KOPT-K1 (cell line): ENCODE data around the gene GRHL1.
"Not testable (repeated sequence)": the region's sequence is repeated elsewhere in the genome, so short reads cannot be mapped to it uniquely, and the experiment has no call there.

Experiments
- H3K27ac ChIP-seq: fragments of 200-600 bp; sonication (generic); 2 replicates; pipeline ENCODE4 v1.5.1; 2016; ENCODE audit warnings: antibody characterized with exemption, mild to moderate bottlenecking, low read depth, low read length; ENCODE audit not compliant: poor library complexity, severe bottlenecking
- H3K36me3 ChIP-seq: fragments of 200-600 bp; sonication (generic); 2 replicates; pipeline ENCODE4 v1.5.1; 2017; ENCODE audit warnings: antibody characterized with exemption, mild to moderate bottlenecking, low read length, moderate library complexity; ENCODE audit not compliant: insufficient read depth
- H3K9me3 ChIP-seq: fragments of 200-600 bp; sonication (generic); 2 replicates; pipeline ENCODE4 v1.5.1; 2017; ENCODE audit warnings: antibody characterized with exemption, low read length, mild to moderate bottlenecking; ENCODE audit not compliant: insufficient read depth, poor library complexity, severe bottlenecking

GRHL1 gene

GRCh38 chr2:10013651-10014417 lies 62.3 kb downstream of the GRHL1 start:
- H3K27ac ChIP-seq, H3K9me3 ChIP-seq: not testable (repeated sequence)

GRCh38 chr2:10014418-10015190 lies 63.1 kb downstream of the GRHL1 start:
- Histone ChIP-seq H3K9me3 (peaks cover 10% of the 10 kb centered on the region), H3K27ac (no peak overlapping the region), H3K36me3 (no peaks in the 10 kb centered on the region)

More at GRCh38 chr2:10013651-10014417, 62.3 kb downstream of the GRHL1 start:
- H3K36me3 ChIP-seq = not testable (repeated sequence)

GRCh38 chr2:10015376-10015989 lies 64.0 kb downstream of the GRHL1 start:
- not testable (repeated sequence) for H3K36me3 ChIP-seq, H3K27ac ChIP-seq, H3K9me3 ChIP-seq

GRCh38 chr2:10016001-10016801 lies 64.7 kb downstream of the GRHL1 start:
- Histone ChIP-seq H3K27ac (no peak overlapping the region), H3K36me3 (no peaks in the 10 kb centered on the region), H3K9me3 (peaks cover 10% of the 10 kb centered on the region)

- Histone ChIP-seq H3K27ac (no peak overlapping the region), H3K9me3 (peaks cover 10% of the 10 kb centered on the region), H3K36me3 (no peaks in the 10 kb centered on the region)
These were observed 65.3 kb downstream of the GRHL1 start for GRCh38 chr2:10016802-10017258.

GRCh38 chr2:10017313-10017941 lies 65.9 kb downstream of the GRHL1 start:
- peaks cover 10% of the 10 kb centered on the region for H3K9me3 ChIP-seq
- H3K27ac ChIP-seq = no peak overlapping the region
- no peaks in the 10 kb centered on the region for H3K36me3 ChIP-seq

GRCh38 chr2:10019174-10019573 lies 67.7 kb downstream of the GRHL1 start:
- Histone ChIP-seq H3K27ac (no peak overlapping the region), H3K9me3 (peaks cover 10% of the 10 kb centered on the region), H3K36me3 (no peaks in the 10 kb centered on the region)

GRCh38 chr2:10019602-10020400 lies 68.3 kb downstream of the GRHL1 start:
- Histone ChIP-seq H3K27ac (no peak overlapping the region), H3K36me3 (no peaks in the 10 kb centered on the region), H3K9me3 (peaks cover 10% of the 10 kb centered on the region)

GRCh38 chr2:10022041-10022421 lies 70.5 kb downstream of the GRHL1 start:
- peaks cover 7% of the 10 kb centered on the region for H3K9me3 ChIP-seq
- no peaks in the 10 kb centered on the region for H3K36me3 ChIP-seq
- no peak overlapping the region for H3K27ac ChIP-seq

- no peak overlapping the region for H3K27ac ChIP-seq
- peaks cover 3% of the 10 kb centered on the region for H3K9me3 ChIP-seq
- H3K36me3 ChIP-seq = no peaks in the 10 kb centered on the region
These were observed 71.0 kb downstream of the GRHL1 start for GRCh38 chr2:10022445-10022844.

GRCh38 chr2:10022966-10023662 lies 71.6 kb downstream of the GRHL1 start:
- H3K27ac ChIP-seq = no peak overlapping the region
- no peaks in the 10 kb centered on the region for H3K36me3 ChIP-seq
- no peaks in the 10 kb centered on the region for H3K9me3 ChIP-seq

GRCh38 chr2:10026940-10027569 lies 75.6 kb downstream of the GRHL1 start:
- Histone ChIP-seq H3K9me3 (no peaks in the 10 kb centered on the region), H3K36me3 (no peaks in the 10 kb centered on the region), H3K27ac (no peak overlapping the region)
